ENCODE measurements around the gene OR8K3.

OR8K3 gene

DNA sequence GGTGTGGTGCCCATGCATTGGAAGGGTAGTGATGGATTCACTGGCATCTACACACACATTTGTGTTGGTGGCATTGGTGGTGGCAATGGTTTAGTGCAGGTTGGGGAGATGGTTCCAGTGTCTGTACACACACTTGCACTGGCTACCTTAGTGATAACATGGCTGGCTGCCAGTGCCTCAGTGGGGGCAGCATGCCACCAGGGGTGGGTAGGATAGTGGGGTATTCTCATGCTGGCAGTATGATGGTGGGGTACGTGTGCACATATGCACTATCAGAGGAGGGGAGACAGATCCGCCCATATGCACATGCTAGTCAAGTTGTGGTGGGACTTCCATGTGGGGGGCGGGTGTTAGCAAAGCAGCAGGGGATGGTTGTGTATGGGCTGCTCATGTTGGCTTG, 7.1 kb upstream of the OR8K3 start:
- TF ChIP-seq POLR2A (IDR thresholded peaks at IDR 0.05; ENCODE audit: extremely low read depth, insufficient read length) (no peak), MYC (IDR thresholded peaks at IDR 0.05; ENCODE audit: low read depth, low read length) (no peak)
- TF ChIP-seq, protein P1, sequence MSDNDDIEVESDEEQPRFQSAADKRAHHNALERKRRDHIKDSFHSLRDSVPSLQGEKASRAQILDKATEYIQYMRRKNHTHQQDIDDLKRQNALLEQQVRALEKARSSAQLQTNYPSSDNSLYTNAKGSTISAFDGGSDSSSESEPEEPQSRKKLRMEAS (IDR thresholded peaks at IDR 0.05; ENCODE audit: low read depth, low read length) = no peak
- TF ChIP-seq, protein P2, sequence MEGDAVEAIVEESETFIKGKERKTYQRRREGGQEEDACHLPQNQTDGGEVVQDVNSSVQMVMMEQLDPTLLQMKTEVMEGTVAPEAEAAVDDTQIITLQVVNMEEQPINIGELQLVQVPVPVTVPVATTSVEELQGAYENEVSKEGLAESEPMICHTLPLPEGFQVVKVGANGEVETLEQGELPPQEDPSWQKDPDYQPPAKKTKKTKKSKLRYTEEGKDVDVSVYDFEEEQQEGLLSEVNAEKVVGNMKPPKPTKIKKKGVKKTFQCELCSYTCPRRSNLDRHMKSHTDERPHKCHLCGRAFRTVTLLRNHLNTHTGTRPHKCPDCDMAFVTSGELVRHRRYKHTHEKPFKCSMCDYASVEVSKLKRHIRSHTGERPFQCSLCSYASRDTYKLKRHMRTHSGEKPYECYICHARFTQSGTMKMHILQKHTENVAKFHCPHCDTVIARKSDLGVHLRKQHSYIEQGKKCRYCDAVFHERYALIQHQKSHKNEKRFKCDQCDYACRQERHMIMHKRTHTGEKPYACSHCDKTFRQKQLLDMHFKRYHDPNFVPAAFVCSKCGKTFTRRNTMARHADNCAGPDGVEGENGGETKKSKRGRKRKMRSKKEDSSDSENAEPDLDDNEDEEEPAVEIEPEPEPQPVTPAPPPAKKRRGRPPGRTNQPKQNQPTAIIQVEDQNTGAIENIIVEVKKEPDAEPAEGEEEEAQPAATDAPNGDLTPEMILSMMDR (IDR thresholded peaks at IDR 0.05; ENCODE audit: low read depth, low read length) = no peak
- no peak for DNase-seq (ENCODE audit: low read depth)
- H3K4me3 ChIP-seq (ENCODE audit: low read depth, low read length) = no peak overlapping the region

DNA sequence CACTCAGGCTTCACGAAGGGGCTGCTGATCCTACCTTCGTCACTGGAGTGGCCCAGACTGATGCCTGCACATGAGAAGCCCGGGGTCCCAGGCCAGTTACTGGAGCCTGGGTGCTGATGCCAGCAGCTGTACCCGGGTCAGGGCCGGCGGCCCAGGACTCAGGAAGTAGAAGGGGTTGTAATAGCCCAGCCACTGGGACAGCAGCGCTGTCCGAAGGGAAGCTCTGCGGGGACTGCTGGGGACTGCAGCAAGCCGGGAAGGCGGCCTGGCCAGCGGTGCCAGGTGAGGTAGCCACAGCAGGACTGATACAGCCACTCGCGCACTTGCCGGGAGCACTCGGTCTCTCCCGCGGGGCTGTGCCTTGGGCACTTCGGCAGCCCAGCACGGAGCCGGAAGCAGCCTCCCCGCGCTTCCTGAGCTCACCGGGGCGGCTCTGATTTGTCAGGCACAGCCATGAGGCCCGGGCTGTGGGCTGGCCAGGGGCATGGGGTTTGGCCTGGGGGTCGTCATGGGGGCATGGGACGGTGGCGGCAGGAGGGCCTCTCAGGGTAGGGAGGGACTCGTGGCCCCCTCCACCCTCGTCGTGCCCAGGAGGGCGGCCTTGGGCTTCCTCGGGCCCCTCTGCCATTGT, 17.0 kb downstream of the OR8K3 start:
- H3K4me3 ChIP-seq (ENCODE audit: low read depth, low read length) = no peak overlapping the region
- DNase-seq (ENCODE audit: low read depth) = no peak

GRCh38 chr11:56333156-56333555, 18.2 kb downstream of the OR8K3 start:
- H3K4me3 ChIP-seq (ENCODE audit: low read depth, low read length) = no peak overlapping the region
- TF ChIP-seq MYC (IDR thresholded peaks at IDR 0.05; ENCODE audit: low read depth, low read length) = no peak
- TF ChIP-seq POLR2A (IDR thresholded peaks at IDR 0.05; ENCODE audit: extremely low read depth, insufficient read length) = no peak
- TF ChIP-seq, protein P2 (IDR thresholded peaks at IDR 0.05; ENCODE audit: low read depth, low read length) = no peak
- TF ChIP-seq, protein P1 (IDR thresholded peaks at IDR 0.05; ENCODE audit: low read depth, low read length) = no peak
- no peak for DNase-seq (ENCODE audit: low read depth)

More for the DNA sequence above, 17.0 kb downstream of the OR8K3 start:
- TF ChIP-seq, protein P1 (IDR thresholded peaks at IDR 0.05; ENCODE audit: low read depth, low read length) = no peak
- TF ChIP-seq POLR2A (IDR thresholded peaks at IDR 0.05; ENCODE audit: extremely low read depth, insufficient read length) = no peak
- no peak for TF ChIP-seq MYC (IDR thresholded peaks at IDR 0.05; ENCODE audit: low read depth, low read length)
- TF ChIP-seq, protein P2 (IDR thresholded peaks at IDR 0.05; ENCODE audit: low read depth, low read length) = no peak

- TF ChIP-seq, protein P1 (IDR thresholded peaks at IDR 0.05; ENCODE audit: low read depth, low read length) = no peak
- TF ChIP-seq MYC (IDR thresholded peaks at IDR 0.05; ENCODE audit: low read depth, low read length) = no peak
- no peak for TF ChIP-seq POLR2A (IDR thresholded peaks at IDR 0.05; ENCODE audit: extremely low read depth, insufficient read length)
- TF ChIP-seq, protein P2 (IDR thresholded peaks at IDR 0.05; ENCODE audit: low read depth, low read length) = no peak
- no peak for DNase-seq (ENCODE audit: low read depth)
- no peak overlapping the region for H3K4me3 ChIP-seq (ENCODE audit: low read depth, low read length)
These were observed 25.3 kb downstream of the OR8K3 start for GRCh38 chr11:56340289-56340688.

DNA sequence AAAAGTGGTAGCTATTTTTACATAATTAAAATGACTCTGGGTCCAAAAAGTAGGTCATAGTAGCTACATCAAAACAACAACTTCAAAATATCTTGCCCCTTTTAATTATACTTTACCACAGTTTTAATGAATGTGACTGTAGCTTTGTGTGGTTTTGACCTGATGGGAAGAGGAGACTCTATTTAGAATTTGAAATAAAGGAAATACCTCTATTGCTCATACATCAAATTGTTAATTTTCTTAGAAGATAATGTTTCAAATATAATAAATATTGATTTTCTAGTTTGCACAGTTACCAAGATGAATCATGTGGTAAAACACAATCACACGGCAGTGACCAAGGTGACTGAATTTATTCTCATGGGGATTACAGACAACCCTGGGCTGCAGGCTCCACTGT, 30.8 kb downstream of the OR8K3 start, which contains the start of gene OR8K1:
Gene OR8K1 (plus strand): TSS at position 301 of the 400 bp plus-strand sequence. CDS start 0 bp downstream, at position 301.
- no peak within 1 kb of the TSS for H3K4me3 ChIP-seq (ENCODE audit: low read depth, low read length)
- TF ChIP-seq, protein P1 (IDR thresholded peaks at IDR 0.05; ENCODE audit: low read depth, low read length) = no peak
- TF ChIP-seq POLR2A (IDR thresholded peaks at IDR 0.05; ENCODE audit: extremely low read depth, insufficient read length) (no peak), MYC (IDR thresholded peaks at IDR 0.05; ENCODE audit: low read depth, low read length) (no peak)
- TF ChIP-seq, protein P2 (IDR thresholded peaks at IDR 0.05; ENCODE audit: low read depth, low read length) = no peak
- no peak for DNase-seq (ENCODE audit: low read depth)
